Neural crest cell (in vitro differentiated cells): Measurements from ENCODE around the gene PRDM8. TPM values are rescaled to one million over a fixed set of nuclear protein-coding genes. Genes with fewer than 3 reads are reported as not detected.
A peak's percentile ranks its signal among the peaks of the same experiment; 100 is the strongest.

Experiments used
- DNase-seq: peaks from one replicate; pipeline ENCODE4 v3.0.0; 2021; ENCODE audit warnings: low read depth, mixed read lengths, low spot score
- H3K27ac Mint-ChIP-seq: one replicate; pipeline ENCODE4 v1.8.0; 2021; ENCODE audit warnings: mild to moderate bottlenecking, mixed read lengths; ENCODE audit not compliant: unreplicated experiment
- H3K27me3 Mint-ChIP-seq: 2 replicates; pipeline ENCODE4 v1.8.0; 2021; ENCODE audit warnings: low read depth, mild to moderate bottlenecking, mixed read lengths
- H3K36me3 Mint-ChIP-seq: 2 replicates; pipeline ENCODE4 v1.8.0; 2021; ENCODE audit warnings: low read depth, mild to moderate bottlenecking, mixed read lengths
- H3K4me1 Mint-ChIP-seq: 2 replicates; pipeline ENCODE4 v1.8.0; 2021; ENCODE audit warnings: mixed read lengths
- H3K4me3 Mint-ChIP-seq: one replicate; pipeline ENCODE4 v1.8.0; 2021; ENCODE audit warnings: mild to moderate bottlenecking, mixed read lengths
- H3K9me3 Mint-ChIP-seq: 2 replicates; pipeline ENCODE4 v1.8.0; 2021; ENCODE audit warnings: mixed read lengths
- CTCF ChIP-seq: fragments of 200-600 bp; sonication (generic); conservative IDR thresholded peaks from 2 replicates; pipeline ENCODE4 v1.5.0; 2021; ENCODE audit warnings: antibody characterized with exemption, mild to moderate bottlenecking
- total RNA-seq: library from RNA; stranded (reverse); gene quantifications from 2 replicates; pipeline ENCODE4 v1.2.1, GENCODE V29; 2021

The PRDM8 gene
- total RNA-seq, 1 donor from 2014 or later, result 2.6 TPM

- H3K9me3 Mint-ChIP-seq, result no peaks in the 10 kb centered on the region
- no peak overlapping the region for H3K27ac Mint-ChIP-seq
- TF ChIP-seq CTCF, result no peak
- H3K4me1 Mint-ChIP-seq, result peaks cover 32% of the 10 kb centered on the region
- no peak for DNase-seq
- H3K36me3 Mint-ChIP-seq, result no peaks in the 10 kb centered on the region
- H3K27me3 Mint-ChIP-seq, result peaks cover 98% of the 10 kb centered on the region
- H3K4me3 Mint-ChIP-seq, result no peak overlapping the region
These were observed 8.9 kb upstream of the PRDM8 start for GRCh38 chr4:80188457-80188800.

GRCh38 chr4:80188801-80189458, 8.4 kb upstream of the PRDM8 start:
- DNase-seq, result no peak
- Mint-ChIP-seq H3K4me3 (no peak overlapping the region), H3K4me1 (peaks cover 32% of the 10 kb centered on the region), H3K27ac (no peak overlapping the region), H3K9me3 (no peaks in the 10 kb centered on the region), H3K27me3 (peaks cover 100% of the 10 kb centered on the region), H3K36me3 (no peaks in the 10 kb centered on the region)
- TF ChIP-seq CTCF, result no peak

- no peak overlapping the region for H3K4me3 Mint-ChIP-seq
- H3K27ac Mint-ChIP-seq, result no peak overlapping the region
- peaks cover 28% of the 10 kb centered on the region for H3K4me1 Mint-ChIP-seq
- TF ChIP-seq CTCF, result no peak
- H3K36me3 Mint-ChIP-seq, result no peaks in the 10 kb centered on the region
- DNase-seq, result no peak
- no peaks in the 10 kb centered on the region for H3K9me3 Mint-ChIP-seq
- H3K27me3 Mint-ChIP-seq, result peaks cover 100% of the 10 kb centered on the region
These were observed 7.7 kb upstream of the PRDM8 start for GRCh38 chr4:80189581-80189955.

GRCh38 chr4:80189956-80190677, 7.2 kb upstream of the PRDM8 start:
- H3K4me3 Mint-ChIP-seq, result peak overlapping the region; percentile 3
- no peak for TF ChIP-seq CTCF
- peaks cover 100% of the 10 kb centered on the region for H3K27me3 Mint-ChIP-seq
- DNase-seq, result no peak
- no peaks in the 10 kb centered on the region for H3K36me3 Mint-ChIP-seq
- H3K9me3 Mint-ChIP-seq, result no peaks in the 10 kb centered on the region
- no peak overlapping the region for H3K27ac Mint-ChIP-seq
- peaks cover 22% of the 10 kb centered on the region for H3K4me1 Mint-ChIP-seq

GRCh38 chr4:80192252-80192866, 4.9 kb upstream of the PRDM8 start:
- H3K27ac Mint-ChIP-seq, result no peak overlapping the region
- H3K36me3 Mint-ChIP-seq, result no peaks in the 10 kb centered on the region
- H3K9me3 Mint-ChIP-seq, result no peaks in the 10 kb centered on the region
- peaks cover 21% of the 10 kb centered on the region for H3K4me1 Mint-ChIP-seq
- peaks cover 100% of the 10 kb centered on the region for H3K27me3 Mint-ChIP-seq
- H3K4me3 Mint-ChIP-seq, result no peak overlapping the region
- TF ChIP-seq CTCF, result no peak
- no peak for DNase-seq
